ENCODE measurements around the gene NEK1.
"Not testable (repeated sequence)": the region's sequence is repeated elsewhere in the genome, so short reads cannot be mapped to it uniquely, and the experiment has no call there.

DNA sequence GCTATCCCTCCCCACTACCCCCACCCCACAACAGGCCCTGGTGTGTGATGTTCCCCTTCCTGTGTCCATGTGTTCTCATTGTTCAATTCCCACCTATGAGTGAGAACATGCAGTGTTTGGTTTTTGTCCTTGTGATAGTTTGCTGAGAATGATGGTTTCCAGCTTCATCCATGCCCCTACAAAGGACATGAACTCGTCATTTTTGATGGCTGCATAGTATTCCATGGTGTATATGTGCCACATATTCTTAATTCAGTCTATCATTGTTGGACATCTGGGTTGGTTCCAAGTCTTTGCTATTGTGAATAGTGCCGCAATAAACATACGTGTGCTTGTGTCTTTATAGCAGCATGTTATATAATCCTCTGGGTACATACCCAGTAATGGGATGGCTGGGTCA lies 118.1 kb downstream of the NEK1 start:
- not testable (repeated sequence) for TF ChIP-seq POLR2A, POLR2AphosphoS5, POU2F2 (IDR thresholded peaks at IDR 0.05; ENCODE audit: low read depth, low read length)

Measured in GM12891 (cell line).